Measurements from ENCODE around the gene CDC42EP3. TPM values are rescaled to one million over a fixed set of nuclear protein-coding genes. Genes with fewer than 3 reads are reported as not detected.

Gene CDC42EP3
- total RNA-seq, 4 donors from 2014 or later, result 0.57 to 16.2 (median 9.9) TPM

- intact Hi-C loops (cut with DNase I), result no loop called here
- H3K4me1 ChIP-seq, result no peaks in the 10 kb centered on the region
- no peak for TF ChIP-seq POLR2A (IDR thresholded peaks at IDR 0.05)
- TF ChIP-seq CTCF (IDR thresholded peaks at IDR 0.05), result no peak
These were observed 35.1 kb upstream of the CDC42EP3 start for GRCh38 chr2:37706334-37707183.

GRCh38 chr2:37705191-37705590 lies 33.7 kb upstream of the CDC42EP3 start:
- H3K36me3 ChIP-seq, result no peaks in the 10 kb centered on the region
- H3K27me3 ChIP-seq, result no peaks in the 10 kb centered on the region
- no peaks in the 10 kb centered on the region for H3K9me3 ChIP-seq
- H3K4me1 ChIP-seq, result no peaks in the 10 kb centered on the region
- 64 to 82% methylated on average over 2 of the region's 2 CpGs for WGBS, 2 donors
- no peak for DNase-seq
- no peak for TF ChIP-seq POLR2A (IDR thresholded peaks at IDR 0.05)
- TF ChIP-seq CTCF (IDR thresholded peaks at IDR 0.05), result no peak
- H3K4me3 ChIP-seq, result no peak overlapping the region
- intact Hi-C loops (cut with DNase I), result no loop called here
- no peak overlapping the region for H3K27ac ChIP-seq

More at GRCh38 chr2:37706334-37707183, 35.1 kb upstream of the CDC42EP3 start:
- no peak overlapping the region for H3K27ac ChIP-seq
- DNase-seq, result no peak
- H3K4me3 ChIP-seq, result no peak overlapping the region
- peaks cover 0 to 3% (median 0%) of the 10 kb centered on the region in 4 donors for H3K27me3 ChIP-seq
- WGBS, 2 donors, result 53 to 70% methylated on average over 3 of the region's 4 CpGs
- H3K9me3 ChIP-seq, result no peaks in the 10 kb centered on the region
- no peaks in the 10 kb centered on the region for H3K36me3 ChIP-seq

DNA sequence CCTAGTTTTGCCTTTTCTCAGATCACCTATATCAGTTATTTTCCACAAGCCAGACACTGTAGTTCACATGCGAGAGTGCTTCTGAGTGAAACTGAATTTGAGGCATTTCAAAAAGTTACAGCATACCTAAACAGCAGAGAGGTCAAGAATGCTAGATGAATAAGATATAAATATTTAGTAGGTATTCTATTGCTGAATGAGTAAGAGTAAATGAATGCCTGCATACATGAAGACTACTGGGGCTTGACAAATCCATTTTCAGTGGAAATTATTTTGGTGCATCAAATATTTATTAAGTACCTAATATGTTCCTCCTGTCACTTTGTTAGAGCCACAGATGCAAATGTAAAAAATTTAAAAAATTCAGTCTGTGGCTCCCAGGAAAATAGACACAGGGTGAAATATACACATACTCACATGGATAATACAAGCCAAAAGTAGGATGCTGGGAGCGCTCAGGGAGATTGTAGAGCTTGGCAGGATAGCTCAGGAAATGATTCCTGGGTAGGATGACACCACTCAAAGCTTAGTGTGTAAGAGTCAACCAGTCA lies 27.6 kb upstream of the CDC42EP3 start:
- WGBS, 2 donors, result 87 to 95% methylated on average over 2 of the region's 2 CpGs
- Histone ChIP-seq H3K9me3 (no peaks in the 10 kb centered on the region), H3K4me1 (no peaks in the 10 kb centered on the region), H3K27ac (no peak overlapping the region), H3K4me3 (no peak overlapping the region), H3K36me3 (no peaks in the 10 kb centered on the region), H3K27me3 (peaks cover 0 to 2% (median 0%) of the 10 kb centered on the region in 4 donors)
- TF ChIP-seq POLR2A (IDR thresholded peaks at IDR 0.05) (no peak), CTCF (IDR thresholded peaks at IDR 0.05) (no peak)
- intact Hi-C loops (cut with DNase I), result no loop called here
- no peak for DNase-seq

- DNase-seq, result no peak
- 87 to 91% methylated on average over 4 of the region's 4 CpGs for WGBS, 2 donors
- peaks cover 0 to 9% (median 0%) of the 10 kb centered on the region in 4 donors for H3K27me3 ChIP-seq
- intact Hi-C loops (cut with DNase I), result no loop called here
- no peak for TF ChIP-seq POLR2A (IDR thresholded peaks at IDR 0.05)
- no peak for TF ChIP-seq CTCF (IDR thresholded peaks at IDR 0.05)
- H3K4me1 ChIP-seq, result no peaks in the 10 kb centered on the region
- no peaks in the 10 kb centered on the region for H3K36me3 ChIP-seq
- no peaks in the 10 kb centered on the region for H3K9me3 ChIP-seq
- no peak overlapping the region for H3K27ac ChIP-seq
- no peak overlapping the region for H3K4me3 ChIP-seq
These were observed 23.9 kb upstream of the CDC42EP3 start for GRCh38 chr2:37695336-37695735.

- H3K27me3 ChIP-seq, result peaks cover 0 to 9% (median 0%) of the 10 kb centered on the region in 4 donors
- H3K4me3 ChIP-seq, result no peak overlapping the region
- H3K9me3 ChIP-seq, result no peaks in the 10 kb centered on the region
- H3K4me1 ChIP-seq, result peaks cover 0 to 18% (median 0%) of the 10 kb centered on the region in 3 donors
- no peak overlapping the region for H3K27ac ChIP-seq
- TF ChIP-seq POLR2A (IDR thresholded peaks at IDR 0.05) (no peak), CTCF (IDR thresholded peaks at IDR 0.05) (no peak)
- DNase-seq, result no peak
- intact Hi-C loops (cut with DNase I), result no loop called here
- H3K36me3 ChIP-seq, result no peaks in the 10 kb centered on the region
These were observed 21.3 kb upstream of the CDC42EP3 start for GRCh38 chr2:37692711-37693110.

All from esophagus squamous epithelium (tissue), 5 donors.